GM18526 (cell line): Measurements from ENCODE around the gene PIK3R5.

Experiments
- POLR2A ChIP-seq: IDR thresholded peaks from 3 replicates; pipeline ENCODE4 v1.6.1; 2011; ENCODE audit not compliant: insufficient read length; ENCODE audit errors: extremely low read depth

Gene PIK3R5

GRCh38 chr17:8857919-8858318 lies 107.6 kb downstream of the PIK3R5 start:
- no peak for TF ChIP-seq POLR2A

DNA sequence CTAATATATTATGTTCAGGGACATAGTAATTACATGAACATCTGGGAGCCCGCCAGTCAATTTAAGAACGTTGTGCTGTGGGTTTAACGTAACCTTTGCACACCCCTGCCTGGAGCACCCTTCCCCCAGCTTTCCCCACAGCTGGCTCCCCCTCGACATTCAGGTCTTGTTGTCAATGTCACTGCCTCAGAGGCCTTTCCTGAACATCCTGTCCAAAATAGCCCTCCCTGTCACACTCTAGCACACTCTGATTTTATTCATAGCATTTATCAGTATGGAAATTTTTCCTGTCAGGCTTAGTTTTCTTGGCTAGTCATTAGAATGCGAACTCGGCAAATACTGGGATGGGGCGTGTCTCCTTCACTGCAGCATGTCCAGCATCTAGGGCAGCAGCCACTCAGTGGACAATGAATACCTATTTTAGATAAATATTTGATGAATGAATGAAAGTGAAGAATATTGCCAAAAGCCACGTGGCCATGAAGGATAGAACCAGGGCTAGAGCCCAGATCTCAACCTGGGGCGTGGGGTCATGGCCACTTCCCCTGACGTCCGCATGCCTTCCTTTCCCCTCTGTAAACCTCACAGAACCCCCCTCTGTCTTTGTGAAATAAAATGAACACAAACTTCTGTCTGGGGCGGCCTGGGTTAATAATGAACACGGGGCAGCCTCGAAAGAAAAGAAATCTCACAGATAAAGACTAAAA lies 108.5 kb downstream of the PIK3R5 start:
- TF ChIP-seq POLR2A, result no peak

- no peak for TF ChIP-seq POLR2A
Measured at GRCh38 chr17:8855477-8856204, 109.9 kb downstream of the PIK3R5 start.

DNA sequence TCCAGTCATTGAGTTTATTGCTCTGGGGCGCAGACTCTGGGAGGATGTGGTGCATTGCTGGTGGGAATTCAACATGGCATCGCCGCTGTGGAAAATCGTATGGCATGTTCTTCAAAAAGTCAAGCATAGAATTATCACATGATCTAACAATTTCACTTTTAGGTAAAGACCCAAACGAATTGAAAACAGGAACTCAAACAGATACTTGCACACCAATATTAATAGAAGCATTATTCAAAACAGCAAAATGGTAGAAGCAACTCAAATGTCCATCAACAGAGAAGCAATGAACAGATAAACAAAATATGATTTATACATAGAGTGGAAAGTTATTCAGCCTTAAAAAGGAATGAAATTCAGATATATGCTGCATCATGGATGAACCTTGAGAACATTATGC lies 113.9 kb downstream of the PIK3R5 start:
- TF ChIP-seq POLR2A, result no peak

DNA sequence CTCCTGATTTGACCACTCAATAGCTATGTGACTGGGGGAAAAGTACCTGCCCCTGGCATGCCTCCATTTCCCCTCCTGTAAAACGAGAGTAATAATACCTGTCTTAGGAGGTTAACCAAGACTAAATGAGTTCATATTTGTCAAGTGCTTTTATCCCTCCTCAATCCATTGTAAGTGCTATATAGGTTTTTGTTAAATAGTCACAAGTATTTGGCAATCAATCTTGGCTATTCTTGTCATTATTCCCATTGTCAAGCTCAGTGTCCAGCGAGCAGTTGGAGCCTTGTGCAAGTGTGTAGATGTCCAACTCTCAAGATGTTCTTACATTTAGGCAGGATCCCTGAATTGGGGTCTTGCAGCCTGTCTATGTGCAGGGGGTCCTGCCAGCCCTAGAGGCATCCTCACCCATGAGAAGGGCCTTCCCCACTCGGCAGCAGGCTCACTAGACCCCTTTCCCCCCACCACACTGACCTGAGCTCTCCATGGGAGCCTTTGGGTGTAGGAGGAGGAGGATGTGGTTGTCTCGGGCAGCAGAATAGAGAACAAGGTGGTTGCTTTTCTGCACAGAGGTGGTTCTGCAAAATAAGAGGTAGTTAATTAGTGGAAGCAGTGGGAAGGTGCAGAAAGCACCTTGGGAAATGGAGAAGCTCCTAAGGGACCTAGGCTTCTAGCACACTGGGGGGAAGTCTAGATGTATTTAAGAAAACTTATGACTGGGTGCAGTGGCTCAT lies 116.0 kb downstream of the PIK3R5 start:
- no peak for TF ChIP-seq POLR2A

- no peak for TF ChIP-seq POLR2A
Measured at GRCh38 chr17:8847891-8848290, 117.6 kb downstream of the PIK3R5 start.

DNA sequence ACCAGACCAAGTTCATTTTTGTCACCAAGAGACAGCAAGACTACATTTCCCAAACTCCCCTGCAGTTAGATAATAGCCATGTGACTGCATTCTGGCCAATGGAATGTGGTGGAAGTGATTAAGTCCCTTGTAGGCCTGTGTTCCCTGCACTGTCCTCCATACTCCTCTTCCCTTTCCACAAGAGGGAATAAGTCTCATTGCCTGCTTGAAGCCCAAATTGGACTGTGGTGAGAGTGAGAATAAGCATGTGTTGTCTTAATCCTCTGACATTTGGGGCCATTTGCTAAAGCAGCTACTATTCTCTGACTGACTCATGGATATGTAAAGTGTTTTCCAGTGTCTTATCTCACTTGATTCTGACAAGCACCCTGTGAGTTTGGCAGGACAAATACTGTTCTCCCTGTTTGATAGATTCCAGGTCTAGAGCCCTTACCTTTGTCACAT lies 118.7 kb downstream of the PIK3R5 start:
- TF ChIP-seq POLR2A, result no peak

DNA sequence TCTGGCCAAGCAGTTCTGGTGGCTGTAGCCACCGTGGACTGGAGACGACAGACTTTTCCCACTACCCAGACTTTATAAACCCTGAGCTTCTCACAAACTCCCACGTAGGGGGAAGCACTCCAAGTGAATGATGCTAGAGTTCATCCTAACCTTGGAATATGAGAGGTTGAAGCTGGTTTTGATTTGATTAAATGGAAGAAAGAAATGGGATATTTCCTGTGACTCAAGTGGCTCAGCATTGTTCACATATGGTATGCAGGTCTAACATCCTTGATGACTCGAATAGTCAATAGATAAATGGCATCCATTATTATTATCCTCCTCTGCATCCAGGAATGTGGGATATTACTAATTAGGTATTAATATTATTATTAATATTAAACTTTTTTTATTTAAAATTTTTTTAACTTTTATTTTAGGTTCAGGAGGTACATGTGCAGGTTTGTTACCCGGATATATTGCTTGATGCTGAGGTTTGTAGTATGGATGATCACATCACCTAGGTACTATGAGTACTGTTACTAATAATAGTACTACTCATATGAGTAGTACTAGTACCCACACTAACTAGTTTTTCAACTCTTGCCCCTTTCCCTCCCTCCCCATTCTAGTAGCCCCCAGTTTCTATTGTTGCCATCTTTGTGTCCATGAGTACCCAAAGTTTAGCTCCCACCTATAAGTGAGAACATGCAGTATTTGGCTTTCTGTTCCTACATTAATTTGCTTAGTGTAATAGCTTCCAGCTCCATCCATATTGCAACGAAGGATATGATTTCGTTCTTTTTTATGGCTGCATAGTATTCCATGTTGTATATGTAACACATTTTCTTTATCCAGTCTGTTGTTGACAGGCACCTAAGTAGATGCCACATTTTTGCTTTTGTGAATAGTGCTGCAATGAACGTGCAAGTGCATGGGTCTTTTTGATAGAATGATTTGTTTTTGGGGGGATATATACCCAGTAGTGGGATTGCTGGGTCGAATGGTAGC lies 121.0 kb downstream of the PIK3R5 start:
- TF ChIP-seq POLR2A, result no peak

GRCh38 chr17:8843344-8843743 lies 122.2 kb downstream of the PIK3R5 start:
- no peak for TF ChIP-seq POLR2A

- no peak for TF ChIP-seq POLR2A
Measured at GRCh38 chr17:8841844-8842243, 123.7 kb downstream of the PIK3R5 start.

GRCh38 chr17:8839410-8839935 lies 126.0 kb downstream of the PIK3R5 start:
- no peak for TF ChIP-seq POLR2A

- TF ChIP-seq POLR2A, result no peak
Measured at GRCh38 chr17:8838551-8839095, 126.9 kb downstream of the PIK3R5 start.

GRCh38 chr17:8837563-8838075 lies 127.9 kb downstream of the PIK3R5 start:
- TF ChIP-seq POLR2A, result no peak
